H1 (cell line): ENCODE measurements around the gene C5. TPM values are rescaled to one million over a fixed set of nuclear protein-coding genes. Genes with fewer than 3 reads are reported as not detected.

ENCODE experiments used
- CREB1 ChIP-seq: IDR thresholded peaks from 2 replicates; pipeline ENCODE4 v1.6.1; 2012; ENCODE audit warnings: inconsistent platforms
- GTF2F1 ChIP-seq: IDR thresholded peaks from 2 replicates; pipeline ENCODE4 v1.6.1; 2012; ENCODE audit warnings: low read depth, low read length, improper control_type of control experiment, borderline replicate concordance
- NANOG ChIP-seq: IDR thresholded peaks from 2 replicates; pipeline ENCODE4 v1.6.1; 2011; ENCODE audit warnings: low read length, low read depth, mild to moderate bottlenecking, inconsistent platforms; ENCODE audit not compliant: insufficient read depth, poor library complexity, severe bottlenecking
- SAP30 ChIP-seq: fragments of 300-600 bp; sonication (generic); IDR thresholded peaks from 2 replicates; pipeline ENCODE4 v1.7.1; 2012; ENCODE audit warnings: low read length, moderate library complexity, mild to moderate bottlenecking, inconsistent platforms; ENCODE audit not compliant: insufficient read depth, insufficient replicate concordance
- SP4 ChIP-seq: IDR thresholded peaks from 2 replicates; pipeline ENCODE4 v1.6.1; 2012; ENCODE audit warnings: low read length, inconsistent platforms
- YY1 ChIP-seq: IDR thresholded peaks from 2 replicates; pipeline ENCODE4 v1.6.1; 2011; ENCODE audit warnings: low read depth, mild to moderate bottlenecking, low read length
- polyA plus RNA-seq, 7 experiments: library from polyadenylated mRNA; depleted of rRNA in 3 of 7; stranded (reverse) in 5 of 7; unstranded in 2 of 7; fragments of >200 nt in 5 of 7; fragments of 200-250 nt in 2 of 7; gene quantifications; 1 replicate in 5 of 7; 2 replicates in 1 of 7; 4 replicates in 1 of 7; pipeline versions ENCODE4 v1.2.1 to v1.2.3, GENCODE V29; 2011 to 2013; ENCODE audit warnings: missing spikeins in 2 of 7, mixed read lengths in 2 of 7
- total RNA-seq: library from RNA; stranded (reverse); fragmentation: NEBNext Ultra II Directional; extraction: Animal tissue kit (Norgen Biotek cat#: 25700); gene quantifications from 2 replicates; pipeline ENCODE4 v1.2.1, GENCODE V29; 2021
- TF ChIP-seq, protein P1 (sequence below), 3 experiments: IDR thresholded peaks; 1 replicate in 2 of 3; 2 replicates in 1 of 3; pipeline versions ENCODE4 v1.5.1 to v1.6.1; 2011; ENCODE audit warnings: low read length in 3 of 3, mild to moderate bottlenecking in 3 of 3, inconsistent platforms in 2 of 3, low read depth in 1 of 3, moderate library complexity in 1 of 3; ENCODE audit not compliant: insufficient read depth in 1 of 3; ENCODE audit errors: control extremely low read depth in 1 of 3
- TF ChIP-seq, protein P2 (sequence below): IDR thresholded peaks from 2 replicates; pipeline ENCODE4 v1.6.1; 2012; ENCODE audit warnings: inconsistent platforms
- TF ChIP-seq, protein P3 (sequence below): IDR thresholded peaks from 2 replicates; pipeline ENCODE4 v1.6.1; 2012; ENCODE audit warnings: inconsistent platforms

Gene C5
- total and polyA plus RNA-seq, 2 of the 8 experiments (the other 6 are each of a cell fraction or from before 2014, with no cell fraction given), result 0.24 to 0.35 TPM

DNA sequence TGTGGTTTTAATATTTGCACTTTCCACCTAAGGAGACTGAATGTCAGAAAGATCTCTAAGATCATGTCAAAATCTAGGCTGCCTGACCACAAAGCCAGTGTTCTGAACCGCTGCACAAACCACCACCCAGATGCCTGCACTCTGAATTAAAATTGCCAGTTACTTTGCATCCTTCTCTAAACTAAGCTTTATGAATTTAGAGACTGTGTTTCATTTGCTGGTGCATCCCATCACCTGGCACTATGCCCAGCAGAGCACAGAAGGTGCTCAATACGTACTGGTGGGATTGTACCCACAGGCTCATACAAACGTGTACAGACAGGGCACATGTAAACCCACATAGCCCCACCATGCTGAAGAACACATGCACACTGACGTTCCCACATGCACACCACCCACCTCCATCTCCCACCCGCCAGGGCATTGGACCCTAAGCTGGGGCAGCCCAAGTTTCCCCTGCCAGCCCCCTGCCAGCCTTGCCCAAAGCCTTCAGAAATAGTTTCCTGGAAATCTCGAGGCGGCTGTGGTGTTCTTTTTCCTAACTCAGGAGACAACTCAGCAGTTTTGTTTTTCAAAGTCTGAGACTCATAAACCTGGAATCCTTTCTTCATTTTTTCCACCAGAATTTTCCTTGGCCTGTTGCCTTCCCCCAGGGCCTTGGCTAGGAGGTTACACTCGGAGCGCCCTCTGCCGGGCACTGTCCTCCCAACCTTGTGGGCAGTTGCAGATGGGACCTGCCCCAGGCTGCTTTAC lies 113.9 kb downstream of the C5 start (continued):
- TF ChIP-seq CREB1 (no peak), YY1 (no peak), SP4 (no peak), NANOG (no peak), GTF2F1 (no peak), SAP30 (no peak)
- TF ChIP-seq, protein P1, sequence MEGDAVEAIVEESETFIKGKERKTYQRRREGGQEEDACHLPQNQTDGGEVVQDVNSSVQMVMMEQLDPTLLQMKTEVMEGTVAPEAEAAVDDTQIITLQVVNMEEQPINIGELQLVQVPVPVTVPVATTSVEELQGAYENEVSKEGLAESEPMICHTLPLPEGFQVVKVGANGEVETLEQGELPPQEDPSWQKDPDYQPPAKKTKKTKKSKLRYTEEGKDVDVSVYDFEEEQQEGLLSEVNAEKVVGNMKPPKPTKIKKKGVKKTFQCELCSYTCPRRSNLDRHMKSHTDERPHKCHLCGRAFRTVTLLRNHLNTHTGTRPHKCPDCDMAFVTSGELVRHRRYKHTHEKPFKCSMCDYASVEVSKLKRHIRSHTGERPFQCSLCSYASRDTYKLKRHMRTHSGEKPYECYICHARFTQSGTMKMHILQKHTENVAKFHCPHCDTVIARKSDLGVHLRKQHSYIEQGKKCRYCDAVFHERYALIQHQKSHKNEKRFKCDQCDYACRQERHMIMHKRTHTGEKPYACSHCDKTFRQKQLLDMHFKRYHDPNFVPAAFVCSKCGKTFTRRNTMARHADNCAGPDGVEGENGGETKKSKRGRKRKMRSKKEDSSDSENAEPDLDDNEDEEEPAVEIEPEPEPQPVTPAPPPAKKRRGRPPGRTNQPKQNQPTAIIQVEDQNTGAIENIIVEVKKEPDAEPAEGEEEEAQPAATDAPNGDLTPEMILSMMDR (IDR thresholded peaks at IDR 0.05; ENCODE audit: control extremely low read depth in 1 of 3, insufficient read depth in 1 of 3, low read depth in 1 of 3, low read length in 3 of 3), result peak; percentile 92 to 93 (median 92)
- TF ChIP-seq, protein P2, sequence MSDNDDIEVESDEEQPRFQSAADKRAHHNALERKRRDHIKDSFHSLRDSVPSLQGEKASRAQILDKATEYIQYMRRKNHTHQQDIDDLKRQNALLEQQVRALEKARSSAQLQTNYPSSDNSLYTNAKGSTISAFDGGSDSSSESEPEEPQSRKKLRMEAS, result 0 out of 2 replicates have a peak, but pooled peaks have one; percentile 14
- TF ChIP-seq, protein P3, sequence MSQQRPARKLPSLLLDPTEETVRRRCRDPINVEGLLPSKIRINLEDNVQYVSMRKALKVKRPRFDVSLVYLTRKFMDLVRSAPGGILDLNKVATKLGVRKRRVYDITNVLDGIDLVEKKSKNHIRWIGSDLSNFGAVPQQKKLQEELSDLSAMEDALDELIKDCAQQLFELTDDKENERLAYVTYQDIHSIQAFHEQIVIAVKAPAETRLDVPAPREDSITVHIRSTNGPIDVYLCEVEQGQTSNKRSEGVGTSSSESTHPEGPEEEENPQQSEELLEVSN, result no peak
